NB4 (cell line): ENCODE results near the gene ZNF90.

Experiments
- DNase-seq: peaks from one replicate; pipeline ENCODE4 v3.0.0; 2010; ENCODE audit warnings: low read depth
- H3K4me3 ChIP-seq: one replicate; pipeline ENCODE4 v1.5.1; 2011; ENCODE audit warnings: mild to moderate bottlenecking, low read depth, low read length, moderate library complexity
- MYC ChIP-seq: IDR thresholded peaks from 2 replicates; pipeline ENCODE4 v1.6.1; 2011; ENCODE audit warnings: low read depth, low read length
- POLR2A ChIP-seq: IDR thresholded peaks from 2 replicates; pipeline ENCODE4 v1.6.1; 2011; ENCODE audit warnings: mild to moderate bottlenecking; ENCODE audit not compliant: insufficient read length; ENCODE audit errors: extremely low read depth
- TF ChIP-seq, protein P1 (sequence below): IDR thresholded peaks from one replicate; pipeline ENCODE4 v1.5.1; 2012; ENCODE audit warnings: low read depth, low read length
- TF ChIP-seq, protein P2 (sequence below): IDR thresholded peaks from 2 replicates; pipeline ENCODE4 v1.6.1; 2011; ENCODE audit warnings: low read depth, low read length

ZNF90 gene

DNA sequence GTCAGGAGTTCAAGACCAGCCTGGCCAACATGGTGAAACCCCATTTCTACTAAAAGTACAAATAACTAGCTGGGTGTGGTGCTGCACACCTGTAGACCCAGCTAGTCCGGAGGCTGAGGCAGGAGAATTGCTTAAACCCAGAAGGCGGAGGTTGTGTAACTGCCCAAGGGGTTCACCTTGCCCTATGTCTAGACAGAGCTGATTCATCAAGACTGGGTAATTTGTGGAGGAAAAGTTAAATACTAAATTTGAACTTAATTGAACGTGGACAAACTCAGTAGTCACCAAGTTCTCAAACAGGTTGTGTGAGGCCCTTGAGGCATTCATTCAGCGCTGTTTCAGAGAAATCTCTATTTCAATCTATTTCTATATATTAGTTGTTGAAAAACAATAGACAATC is 75.5 kb downstream of the ZNF90 start:
- TF ChIP-seq, protein P1, sequence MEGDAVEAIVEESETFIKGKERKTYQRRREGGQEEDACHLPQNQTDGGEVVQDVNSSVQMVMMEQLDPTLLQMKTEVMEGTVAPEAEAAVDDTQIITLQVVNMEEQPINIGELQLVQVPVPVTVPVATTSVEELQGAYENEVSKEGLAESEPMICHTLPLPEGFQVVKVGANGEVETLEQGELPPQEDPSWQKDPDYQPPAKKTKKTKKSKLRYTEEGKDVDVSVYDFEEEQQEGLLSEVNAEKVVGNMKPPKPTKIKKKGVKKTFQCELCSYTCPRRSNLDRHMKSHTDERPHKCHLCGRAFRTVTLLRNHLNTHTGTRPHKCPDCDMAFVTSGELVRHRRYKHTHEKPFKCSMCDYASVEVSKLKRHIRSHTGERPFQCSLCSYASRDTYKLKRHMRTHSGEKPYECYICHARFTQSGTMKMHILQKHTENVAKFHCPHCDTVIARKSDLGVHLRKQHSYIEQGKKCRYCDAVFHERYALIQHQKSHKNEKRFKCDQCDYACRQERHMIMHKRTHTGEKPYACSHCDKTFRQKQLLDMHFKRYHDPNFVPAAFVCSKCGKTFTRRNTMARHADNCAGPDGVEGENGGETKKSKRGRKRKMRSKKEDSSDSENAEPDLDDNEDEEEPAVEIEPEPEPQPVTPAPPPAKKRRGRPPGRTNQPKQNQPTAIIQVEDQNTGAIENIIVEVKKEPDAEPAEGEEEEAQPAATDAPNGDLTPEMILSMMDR = no peak
- TF ChIP-seq MYC (no peak), POLR2A (no peak)
- TF ChIP-seq, protein P2, sequence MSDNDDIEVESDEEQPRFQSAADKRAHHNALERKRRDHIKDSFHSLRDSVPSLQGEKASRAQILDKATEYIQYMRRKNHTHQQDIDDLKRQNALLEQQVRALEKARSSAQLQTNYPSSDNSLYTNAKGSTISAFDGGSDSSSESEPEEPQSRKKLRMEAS = no peak
- DNase-seq = no peak
- no peak overlapping the region for H3K4me3 ChIP-seq

DNA sequence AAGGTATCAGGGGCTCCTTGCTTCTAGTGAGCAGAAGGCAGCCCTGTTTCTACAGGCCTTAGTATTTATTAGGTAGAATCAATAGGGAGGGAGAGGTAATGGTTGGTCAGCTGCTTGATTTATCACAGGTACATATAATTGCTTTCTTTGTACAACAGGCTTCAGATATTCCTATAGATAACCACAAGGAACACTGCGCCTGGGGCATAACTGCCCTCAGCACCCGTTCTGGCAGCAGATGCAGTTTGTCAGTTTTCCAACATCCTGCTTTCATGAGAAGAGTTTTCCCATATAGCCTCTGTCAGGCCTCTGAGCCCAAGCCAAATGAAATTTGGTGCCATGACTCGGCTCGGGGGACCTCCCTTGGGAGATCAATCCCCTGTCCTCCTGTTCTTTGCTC is 76.8 kb downstream of the ZNF90 start:
- H3K4me3 ChIP-seq = no peak overlapping the region
- DNase-seq = no peak
- TF ChIP-seq, protein P1 = no peak
- TF ChIP-seq, protein P2 = no peak
- TF ChIP-seq POLR2A (no peak), MYC (no peak)

DNA sequence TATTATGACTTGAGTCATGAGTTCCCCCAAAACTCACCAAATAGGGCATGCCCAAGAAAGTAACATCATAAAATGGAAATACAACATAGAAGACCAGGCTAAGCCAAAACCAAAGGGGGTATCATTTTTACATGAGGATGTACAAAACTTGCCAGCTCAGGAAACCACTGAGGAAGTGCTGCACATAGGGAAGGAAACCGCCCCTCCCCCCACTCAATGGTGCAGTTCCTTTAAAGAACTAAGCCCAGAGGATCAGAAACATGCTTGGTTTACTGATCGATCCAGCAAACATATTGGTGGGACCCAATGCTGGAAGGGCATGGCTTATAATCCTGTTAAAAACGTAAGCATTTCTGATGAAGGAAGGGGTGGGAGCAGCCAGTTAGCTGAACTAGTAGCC is 85.0 kb downstream of the ZNF90 start:
- TF ChIP-seq MYC (no peak), POLR2A (no peak)
- TF ChIP-seq, protein P2 = no peak
- TF ChIP-seq, protein P1 = no peak
- peak; percentile 31 for DNase-seq
- H3K4me3 ChIP-seq = no peak overlapping the region

DNA sequence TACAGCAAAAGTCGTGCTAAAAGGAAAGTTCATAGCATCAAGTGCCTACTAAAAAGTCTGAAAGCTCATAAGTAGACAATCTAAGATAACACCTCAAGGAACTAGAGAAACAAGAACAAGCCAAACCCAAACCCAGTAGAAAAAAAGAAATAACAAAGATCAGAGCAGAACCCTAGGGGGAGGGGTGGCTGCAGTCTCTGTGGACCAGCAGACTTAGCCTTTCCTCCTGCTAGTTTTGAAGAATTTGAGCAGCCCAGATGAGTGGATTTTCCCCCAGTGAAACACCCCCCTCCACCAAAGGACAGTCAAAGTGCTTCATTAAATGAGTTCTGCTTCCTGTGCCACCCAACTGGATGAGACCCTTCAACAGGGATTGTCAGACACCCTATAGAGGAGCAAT is 86.7 kb downstream of the ZNF90 start:
- TF ChIP-seq, protein P1 = no peak
- no peak for TF ChIP-seq MYC
- TF ChIP-seq, protein P2 = no peak
- no peak for TF ChIP-seq POLR2A
- no peak overlapping the region for H3K4me3 ChIP-seq
- DNase-seq = no peak

DNA sequence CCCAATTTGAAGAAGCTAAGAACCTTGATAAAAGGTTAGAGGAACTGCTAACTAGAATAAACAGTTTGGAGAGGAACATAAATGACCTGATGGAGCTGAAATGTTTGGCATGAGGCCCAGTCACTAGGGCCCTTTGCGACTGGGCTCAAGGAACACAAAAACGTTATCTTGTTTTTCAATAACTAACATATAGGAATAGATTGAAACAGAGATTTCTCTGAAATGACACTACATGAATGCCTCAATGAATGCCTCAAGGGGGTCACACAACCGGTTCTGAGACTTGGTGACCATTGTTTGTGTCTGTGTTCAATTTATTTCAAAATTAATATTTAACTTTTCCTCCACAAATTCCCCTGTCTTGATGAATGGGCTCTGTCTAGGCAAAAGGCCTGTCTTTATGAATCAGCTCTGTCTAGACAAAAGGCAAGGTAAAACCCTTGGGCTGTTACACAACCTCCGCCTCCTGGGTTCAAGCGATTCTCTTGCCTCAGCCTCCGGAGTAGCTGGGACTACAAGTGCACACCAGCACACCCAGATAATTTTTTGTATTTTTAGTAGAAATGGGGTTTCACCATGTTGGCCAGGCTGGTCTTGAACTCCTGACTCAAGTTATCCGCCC is 88.3 kb downstream of the ZNF90 start:
- TF ChIP-seq, protein P2 = no peak
- H3K4me3 ChIP-seq = no peak overlapping the region
- no peak for DNase-seq

DNA sequence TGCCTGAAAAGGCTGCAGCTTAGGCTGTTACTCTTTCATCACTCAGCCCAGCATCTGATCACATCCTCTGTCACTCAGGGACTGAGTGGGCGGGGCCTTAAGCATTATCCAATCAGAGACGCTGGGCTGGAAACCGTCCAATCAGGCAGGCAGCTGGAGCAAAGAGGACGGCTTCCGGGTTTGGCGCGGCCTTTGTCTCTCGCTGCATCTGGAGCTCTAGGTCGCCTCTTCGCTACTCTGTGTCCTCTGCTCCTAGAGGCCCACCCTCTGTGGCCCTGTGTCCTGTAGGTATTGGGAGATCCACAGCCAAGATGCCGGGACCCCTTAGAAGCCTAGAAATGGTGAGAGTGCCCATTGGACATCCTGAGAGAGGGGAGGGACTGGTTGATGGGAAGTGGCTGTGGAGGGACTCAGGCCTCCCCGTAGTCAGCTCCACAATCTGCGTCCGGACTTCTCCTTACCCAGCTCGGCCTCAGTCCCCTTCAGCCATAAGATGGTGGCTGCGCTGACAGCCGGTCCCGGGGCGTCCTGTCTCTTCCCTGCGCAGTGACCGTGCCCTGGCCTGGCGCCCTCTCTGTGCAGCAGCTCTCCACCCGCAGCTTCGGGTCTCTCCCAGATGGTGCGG is 89.3 kb downstream of the ZNF90 start, which contains the start of gene ZNF486:
ZNF486 (plus strand) TSS at position 195 of the 625 bp plus-strand sequence; CDS start at position 312, 117 bp downstream.
- DNase-seq = peak; percentile 94
- H3K4me3 ChIP-seq = peak within 1 kb of the TSS; percentile 74
- TF ChIP-seq POLR2A (no peak), MYC (no peak)
- TF ChIP-seq, protein P1 = no peak
- TF ChIP-seq, protein P2 = no peak
